Measurements from ENCODE around the gene EIF3C.
"Not testable (repeated sequence)": the region's sequence is repeated elsewhere in the genome, so short reads cannot be mapped to it uniquely, and the experiment has no call there.

The EIF3C gene

GRCh38 chr16:28699792-28700191 is 11.5 kb upstream of the EIF3C start:
- not testable (repeated sequence) for H3K36me3 ChIP-seq (replicated peaks in 1 of 2; ENCODE audit: control insufficient read depth in 2 of 2, insufficient read depth in 2 of 2, low read length in 2 of 2); H3K27ac ChIP-seq (replicated peaks; ENCODE audit: low read length); H2BK15ac ChIP-seq (ENCODE audit: low read length); H4K91ac ChIP-seq (ENCODE audit: low read depth, low read length, poor library complexity); H2BK5ac ChIP-seq (ENCODE audit: low read length); H3K18ac ChIP-seq (ENCODE audit: low read length); H3K4me1 ChIP-seq (ENCODE audit: control insufficient read depth in 2 of 2, insufficient read depth in 1 of 2, low read depth in 1 of 2, low read length in 2 of 2); H2BK12ac ChIP-seq (ENCODE audit: low read length); H3K9ac ChIP-seq (ENCODE audit: low read depth, low read length, poor library complexity); H3K23ac ChIP-seq (ENCODE audit: low read depth, low read length, poor library complexity); H2AFZ ChIP-seq (ENCODE audit: low read length); H3K14ac ChIP-seq (ENCODE audit: low read length); H3K4me3 ChIP-seq (ENCODE audit: low read length in 2 of 2); H4K8ac ChIP-seq (ENCODE audit: low read depth, low read length); H3K4ac ChIP-seq (ENCODE audit: low read length); H3K27me3 ChIP-seq (ENCODE audit: control insufficient read depth in 3 of 3, insufficient read depth in 3 of 3, low read depth in 1 of 3, low read length in 3 of 3); H3K79me1 ChIP-seq (ENCODE audit: low read depth, low read length); H3K9me3 ChIP-seq (replicated peaks in 1 of 2; ENCODE audit: control insufficient read depth in 2 of 2, insufficient read depth in 1 of 2, low read depth in 1 of 2, low read length in 2 of 2); H2BK120ac ChIP-seq (ENCODE audit: low read depth, low read length); DNase-seq (ENCODE audit: low spot score); H2AK5ac ChIP-seq (ENCODE audit: low read depth, low read length); H3K4me2 ChIP-seq (ENCODE audit: insufficient read depth, low read length, poor library complexity, severe bottlenecking)
- WGBS, 2 donors (ENCODE audit: extremely low coverage in 2 of 2, insufficient read length in 2 of 2, insufficient replicate concordance in 1 of 2) = no CpG with 5 or more reads among the region's 9 CpGs

- not testable (repeated sequence) for DNase-seq (ENCODE audit: low spot score); H3K4me2 ChIP-seq (ENCODE audit: insufficient read depth, low read length, poor library complexity, severe bottlenecking); H2BK12ac ChIP-seq (ENCODE audit: low read length)
These were observed 10.9 kb upstream of the EIF3C start for GRCh38 chr16:28700349-28700748.

GRCh38 chr16:28701384-28701783 is 9.9 kb upstream of the EIF3C start:
- not testable (repeated sequence) for H2AFZ ChIP-seq (ENCODE audit: low read length); H3K4me1 ChIP-seq (ENCODE audit: control insufficient read depth in 2 of 2, insufficient read depth in 1 of 2, low read depth in 1 of 2, low read length in 2 of 2); H3K4ac ChIP-seq (ENCODE audit: low read length); H2BK12ac ChIP-seq (ENCODE audit: low read length); DNase-seq (ENCODE audit: low spot score); H3K18ac ChIP-seq (ENCODE audit: low read length); H3K4me2 ChIP-seq (ENCODE audit: insufficient read depth, low read length, poor library complexity, severe bottlenecking); H3K23ac ChIP-seq (ENCODE audit: low read depth, low read length, poor library complexity); H2BK15ac ChIP-seq (ENCODE audit: low read length); H2AK5ac ChIP-seq (ENCODE audit: low read depth, low read length); H3K27ac ChIP-seq (replicated peaks; ENCODE audit: low read length); H4K8ac ChIP-seq (ENCODE audit: low read depth, low read length); H3K14ac ChIP-seq (ENCODE audit: low read length); H3K9ac ChIP-seq (ENCODE audit: low read depth, low read length, poor library complexity); H4K91ac ChIP-seq (ENCODE audit: low read depth, low read length, poor library complexity); H2BK5ac ChIP-seq (ENCODE audit: low read length); H3K27me3 ChIP-seq (ENCODE audit: control insufficient read depth in 3 of 3, insufficient read depth in 3 of 3, low read depth in 1 of 3, low read length in 3 of 3); H3K36me3 ChIP-seq (replicated peaks in 1 of 2; ENCODE audit: control insufficient read depth in 2 of 2, insufficient read depth in 2 of 2, low read length in 2 of 2); H2BK120ac ChIP-seq (ENCODE audit: low read depth, low read length); H3K4me3 ChIP-seq (ENCODE audit: low read length in 2 of 2); H3K9me3 ChIP-seq (replicated peaks in 1 of 2; ENCODE audit: control insufficient read depth in 2 of 2, insufficient read depth in 1 of 2, low read depth in 1 of 2, low read length in 2 of 2); H3K79me1 ChIP-seq (ENCODE audit: low read depth, low read length)
- no CpG with 5 or more reads among the region's 8 CpGs for WGBS, 2 donors (ENCODE audit: extremely low coverage in 2 of 2, insufficient read length in 2 of 2, insufficient replicate concordance in 1 of 2)

More at GRCh38 chr16:28700349-28700748, 10.9 kb upstream of the EIF3C start:
- not testable (repeated sequence) for H3K79me1 ChIP-seq (ENCODE audit: low read depth, low read length); H3K23ac ChIP-seq (ENCODE audit: low read depth, low read length, poor library complexity); H3K18ac ChIP-seq (ENCODE audit: low read length); H3K27ac ChIP-seq (replicated peaks; ENCODE audit: low read length); H2AK5ac ChIP-seq (ENCODE audit: low read depth, low read length); H3K9ac ChIP-seq (ENCODE audit: low read depth, low read length, poor library complexity); H2BK15ac ChIP-seq (ENCODE audit: low read length); H3K4me3 ChIP-seq (ENCODE audit: low read length in 2 of 2); H3K4ac ChIP-seq (ENCODE audit: low read length); H3K36me3 ChIP-seq (replicated peaks in 1 of 2; ENCODE audit: control insufficient read depth in 2 of 2, insufficient read depth in 2 of 2, low read length in 2 of 2); H4K8ac ChIP-seq (ENCODE audit: low read depth, low read length); H3K14ac ChIP-seq (ENCODE audit: low read length); H3K27me3 ChIP-seq (ENCODE audit: control insufficient read depth in 3 of 3, insufficient read depth in 3 of 3, low read depth in 1 of 3, low read length in 3 of 3); H3K9me3 ChIP-seq (replicated peaks in 1 of 2; ENCODE audit: control insufficient read depth in 2 of 2, insufficient read depth in 1 of 2, low read depth in 1 of 2, low read length in 2 of 2); H3K4me1 ChIP-seq (ENCODE audit: control insufficient read depth in 2 of 2, insufficient read depth in 1 of 2, low read depth in 1 of 2, low read length in 2 of 2); H2BK5ac ChIP-seq (ENCODE audit: low read length); H2AFZ ChIP-seq (ENCODE audit: low read length); H4K91ac ChIP-seq (ENCODE audit: low read depth, low read length, poor library complexity); H2BK120ac ChIP-seq (ENCODE audit: low read depth, low read length)
- no CpG with 5 or more reads among the region's 19 CpGs for WGBS, 2 donors (ENCODE audit: extremely low coverage in 2 of 2, insufficient read length in 2 of 2, insufficient replicate concordance in 1 of 2)

- H3K23ac ChIP-seq (ENCODE audit: low read depth, low read length, poor library complexity); H2BK120ac ChIP-seq (ENCODE audit: low read depth, low read length); H4K91ac ChIP-seq (ENCODE audit: low read depth, low read length, poor library complexity); H3K27me3 ChIP-seq (ENCODE audit: control insufficient read depth in 3 of 3, insufficient read depth in 3 of 3, low read depth in 1 of 3, low read length in 3 of 3); H3K27ac ChIP-seq (replicated peaks; ENCODE audit: low read length); H3K14ac ChIP-seq (ENCODE audit: low read length); H3K4me3 ChIP-seq (ENCODE audit: low read length in 2 of 2); H2BK12ac ChIP-seq (ENCODE audit: low read length); H3K36me3 ChIP-seq (replicated peaks in 1 of 2; ENCODE audit: control insufficient read depth in 2 of 2, insufficient read depth in 2 of 2, low read length in 2 of 2); H3K79me1 ChIP-seq (ENCODE audit: low read depth, low read length); H3K18ac ChIP-seq (ENCODE audit: low read length); H3K4ac ChIP-seq (ENCODE audit: low read length); H3K4me1 ChIP-seq (ENCODE audit: control insufficient read depth in 2 of 2, insufficient read depth in 1 of 2, low read depth in 1 of 2, low read length in 2 of 2); H3K4me2 ChIP-seq (ENCODE audit: insufficient read depth, low read length, poor library complexity, severe bottlenecking); H3K9ac ChIP-seq (ENCODE audit: low read depth, low read length, poor library complexity); H4K8ac ChIP-seq (ENCODE audit: low read depth, low read length); H3K9me3 ChIP-seq (replicated peaks in 1 of 2; ENCODE audit: control insufficient read depth in 2 of 2, insufficient read depth in 1 of 2, low read depth in 1 of 2, low read length in 2 of 2); H2BK5ac ChIP-seq (ENCODE audit: low read length); H2AK5ac ChIP-seq (ENCODE audit: low read depth, low read length); H2BK15ac ChIP-seq (ENCODE audit: low read length); H2AFZ ChIP-seq (ENCODE audit: low read length); DNase-seq (ENCODE audit: low spot score): not testable (repeated sequence)
- no CpG with 5 or more reads among the region's 7 CpGs for WGBS, 2 donors (ENCODE audit: extremely low coverage in 2 of 2, insufficient read length in 2 of 2, insufficient replicate concordance in 1 of 2)
These were observed 7.0 kb upstream of the EIF3C start for GRCh38 chr16:28704246-28704645.
